DND-41 (cell line): Measurements from ENCODE around the gene BMPR1A.

Experiments
- ATAC-seq: fragments of 200-7000 bp; cut with Tn5 transposase; 3 replicates; pipeline ENCODE4 v1.9.1; 2021; ENCODE audit warnings: low read depth; ENCODE audit not compliant: insufficient read depth
- DNase-seq: peaks from one replicate; pipeline ENCODE4 v3.0.0-alpha.2; 2020
- H2AFZ ChIP-seq: 2 replicates; pipeline ENCODE4 v1.6.0; 2012; ENCODE audit warnings: low read depth, low read length
- H3K27ac ChIP-seq: 2 replicates; pipeline ENCODE4 v1.5.1; 2012; ENCODE audit warnings: low read length, inconsistent platforms
- H3K27me3 ChIP-seq: fragments of 200-600 bp; sonication (generic); 2 replicates; pipeline ENCODE4 v1.6.0; 2012; ENCODE audit warnings: low read length, mild to moderate bottlenecking, inconsistent platforms; ENCODE audit not compliant: insufficient read depth, poor library complexity
- H3K36me3 ChIP-seq: 2 replicates; pipeline ENCODE4 v1.5.1; 2012; ENCODE audit warnings: low read length, inconsistent platforms; ENCODE audit not compliant: insufficient read depth
- H3K4me1 ChIP-seq: 2 replicates; pipeline ENCODE4 v1.5.1; 2012; ENCODE audit warnings: mild to moderate bottlenecking, low read length; ENCODE audit not compliant: insufficient read depth
- H3K4me2 ChIP-seq: 2 replicates; pipeline ENCODE4 v1.6.0; 2012; ENCODE audit warnings: mild to moderate bottlenecking, moderate library complexity, low read length, inconsistent platforms; ENCODE audit not compliant: insufficient read depth
- H3K4me3 ChIP-seq, 2 experiments: fragments of 200-600 bp in 1 of 2; shearing (Covaris generic) in 1 of 2; 2 replicates each; pipeline ENCODE4 v1.5.1; 2012 to 2016; ENCODE audit warnings: inconsistent platforms in 2 of 2, low read length in 2 of 2, mild to moderate bottlenecking in 2 of 2, low read depth in 1 of 2, moderate library complexity in 1 of 2
- H3K79me2 ChIP-seq: 2 replicates; pipeline ENCODE4 v1.6.0; 2012; ENCODE audit warnings: low read length, inconsistent platforms; ENCODE audit not compliant: insufficient read depth
- H3K9ac ChIP-seq: 2 replicates; pipeline ENCODE4 v1.6.0; 2012; ENCODE audit warnings: low read depth, mild to moderate bottlenecking, inconsistent platforms, low read length, moderate library complexity
- H3K9me3 ChIP-seq: 2 replicates; pipeline ENCODE4 v1.5.1; 2012; ENCODE audit warnings: low read length, moderate library complexity, mild to moderate bottlenecking, inconsistent platforms; ENCODE audit not compliant: insufficient read depth, severe bottlenecking
- H4K20me1 ChIP-seq: 2 replicates; pipeline ENCODE4 v1.6.0; 2012; ENCODE audit warnings: low read length; ENCODE audit not compliant: insufficient read depth
- CTCF ChIP-seq: IDR thresholded peaks from 2 replicates; pipeline ENCODE4 v1.5.1; 2012; ENCODE audit warnings: borderline replicate concordance, low read length, moderate library complexity, mild to moderate bottlenecking; ENCODE audit not compliant: poor library complexity, severe bottlenecking; ENCODE audit errors: extremely low read depth
- EZH2 ChIP-seq: IDR thresholded peaks from 3 replicates; pipeline ENCODE4 v1.6.1; 2012; ENCODE audit warnings: borderline replicate concordance, low read depth, mild to moderate bottlenecking, moderate library complexity, low read length, inconsistent platforms; ENCODE audit not compliant: severe bottlenecking

Gene BMPR1A

GRCh38 chr10:86965986-86966654 lies 209.7 kb downstream of the BMPR1A start:
- Histone ChIP-seq H3K4me1 (no peaks in the 10 kb centered on the region), H2AFZ (no peak overlapping the region), H3K4me2 (no peak overlapping the region), H3K9ac (no peak overlapping the region), H3K4me3 (no peak overlapping the region), H3K27me3 (no peaks in the 10 kb centered on the region), H4K20me1 (no peaks in the 10 kb centered on the region; the same call in 1 of the 2 replicates), H3K36me3 (no peaks in the 10 kb centered on the region), H3K79me2 (no peaks in the 10 kb centered on the region), H3K27ac (no peak overlapping the region), H3K9me3 (no peaks in the 10 kb centered on the region)
- DNase-seq (no peak), ATAC-seq (no peak)
- TF ChIP-seq EZH2: no peak
- no peak for TF ChIP-seq CTCF

GRCh38 chr10:86967481-86967941 lies 211.1 kb downstream of the BMPR1A start:
- H3K9me3 ChIP-seq: no peaks in the 10 kb centered on the region
- H3K9ac ChIP-seq: no peak overlapping the region
- no peaks in the 10 kb centered on the region for H3K79me2 ChIP-seq
- no peaks in the 10 kb centered on the region for H3K27me3 ChIP-seq
- H3K4me2 ChIP-seq: no peak overlapping the region
- no peak overlapping the region for H2AFZ ChIP-seq
- no peaks in the 10 kb centered on the region for H3K4me1 ChIP-seq
- TF ChIP-seq CTCF: no peak
- TF ChIP-seq EZH2: no peak
- no peak overlapping the region for H3K27ac ChIP-seq
- ATAC-seq (no peak), DNase-seq (no peak)
- no peaks in the 10 kb centered on the region for H3K36me3 ChIP-seq
- no peak overlapping the region for H3K4me3 ChIP-seq
- no peaks in the 10 kb centered on the region; the same call in 1 of the 2 replicates for H4K20me1 ChIP-seq

GRCh38 chr10:86968271-86968993 lies 212.0 kb downstream of the BMPR1A start, which contains the start of gene ADIRF:
Gene ADIRF, plus strand, starts transcription at chr10:86968482. Its CDS starts 63 bp downstream, at chr10:86968545.
- H3K79me2 ChIP-seq: no peaks in the 10 kb centered on the region
- H3K4me2 ChIP-seq: no peak within 1 kb of the TSS
- no peaks in the 10 kb centered on the region for H3K36me3 ChIP-seq
- no peak within 1 kb of the TSS for H3K4me3 ChIP-seq
- no peaks in the 10 kb centered on the region for H3K27me3 ChIP-seq
- H2AFZ ChIP-seq: no peak within 1 kb of the TSS
- H3K27ac ChIP-seq: no peak within 1 kb of the TSS
- no peaks in the 10 kb centered on the region for H3K4me1 ChIP-seq
- ATAC-seq (no peak), DNase-seq (no peak)
- H4K20me1 ChIP-seq: no peaks in the 10 kb centered on the region
- no peak for TF ChIP-seq CTCF
- no peak for TF ChIP-seq EZH2
- no peaks in the 10 kb centered on the region for H3K9me3 ChIP-seq
- no peak within 1 kb of the TSS for H3K9ac ChIP-seq
